Measurements from ENCODE around the gene S1PR3. TPM values are rescaled to one million over a fixed set of nuclear protein-coding genes. Genes with fewer than 3 reads are reported as not detected.

S1PR3 gene
- total RNA-seq, 2 donors from 2014 or later = 8.2 to 16.3 TPM

DNA sequence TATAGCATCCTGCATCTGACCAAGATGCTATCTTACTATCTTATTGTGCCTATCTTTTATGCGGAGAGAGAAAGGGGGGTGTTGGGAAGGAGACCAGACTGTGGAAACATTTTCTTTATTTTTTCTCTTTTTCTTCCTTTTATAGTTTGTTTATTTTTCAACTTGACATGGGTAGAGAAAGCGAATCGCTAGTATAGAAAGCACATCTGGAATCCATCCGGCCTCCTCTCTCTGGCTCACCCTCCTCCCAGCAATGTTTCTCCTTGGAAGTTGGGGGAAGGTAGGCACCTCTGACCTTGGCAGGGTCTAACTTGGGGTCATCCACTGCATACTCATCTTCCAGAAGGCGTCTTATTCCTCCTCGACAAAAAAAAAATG is 3.9 kb downstream of the S1PR3 start:
- no peaks in the 10 kb centered on the region for H3K36me3 ChIP-seq
- intact Hi-C loops (cut with DNase I) = loop anchor here (10.0 kb wide), 1 partner anchor 180 kb away; no protein-coding TSS in a partner anchor
- H3K4me3 ChIP-seq = no peak overlapping the region
- WGBS = 65% methylated on average over 6 of the region's 6 CpGs
- H3K27me3 ChIP-seq (replicated peaks; ENCODE audit: insufficient read depth) = no peaks in the 10 kb centered on the region
- DNase-seq (ENCODE audit: low spot score) = no peak
- no peak for TF ChIP-seq POLR2A (IDR thresholded peaks at IDR 0.05)
- no peak for TF ChIP-seq POLR2AphosphoS5 (IDR thresholded peaks at IDR 0.05)
- TF ChIP-seq, protein P1, sequence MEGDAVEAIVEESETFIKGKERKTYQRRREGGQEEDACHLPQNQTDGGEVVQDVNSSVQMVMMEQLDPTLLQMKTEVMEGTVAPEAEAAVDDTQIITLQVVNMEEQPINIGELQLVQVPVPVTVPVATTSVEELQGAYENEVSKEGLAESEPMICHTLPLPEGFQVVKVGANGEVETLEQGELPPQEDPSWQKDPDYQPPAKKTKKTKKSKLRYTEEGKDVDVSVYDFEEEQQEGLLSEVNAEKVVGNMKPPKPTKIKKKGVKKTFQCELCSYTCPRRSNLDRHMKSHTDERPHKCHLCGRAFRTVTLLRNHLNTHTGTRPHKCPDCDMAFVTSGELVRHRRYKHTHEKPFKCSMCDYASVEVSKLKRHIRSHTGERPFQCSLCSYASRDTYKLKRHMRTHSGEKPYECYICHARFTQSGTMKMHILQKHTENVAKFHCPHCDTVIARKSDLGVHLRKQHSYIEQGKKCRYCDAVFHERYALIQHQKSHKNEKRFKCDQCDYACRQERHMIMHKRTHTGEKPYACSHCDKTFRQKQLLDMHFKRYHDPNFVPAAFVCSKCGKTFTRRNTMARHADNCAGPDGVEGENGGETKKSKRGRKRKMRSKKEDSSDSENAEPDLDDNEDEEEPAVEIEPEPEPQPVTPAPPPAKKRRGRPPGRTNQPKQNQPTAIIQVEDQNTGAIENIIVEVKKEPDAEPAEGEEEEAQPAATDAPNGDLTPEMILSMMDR (IDR thresholded peaks at IDR 0.05) = no peak
- no peak overlapping the region for H3K27ac ChIP-seq
- no peaks in the 10 kb centered on the region for H3K4me1 ChIP-seq (replicated peaks)
- no peaks in the 10 kb centered on the region for H3K9me3 ChIP-seq

DNA sequence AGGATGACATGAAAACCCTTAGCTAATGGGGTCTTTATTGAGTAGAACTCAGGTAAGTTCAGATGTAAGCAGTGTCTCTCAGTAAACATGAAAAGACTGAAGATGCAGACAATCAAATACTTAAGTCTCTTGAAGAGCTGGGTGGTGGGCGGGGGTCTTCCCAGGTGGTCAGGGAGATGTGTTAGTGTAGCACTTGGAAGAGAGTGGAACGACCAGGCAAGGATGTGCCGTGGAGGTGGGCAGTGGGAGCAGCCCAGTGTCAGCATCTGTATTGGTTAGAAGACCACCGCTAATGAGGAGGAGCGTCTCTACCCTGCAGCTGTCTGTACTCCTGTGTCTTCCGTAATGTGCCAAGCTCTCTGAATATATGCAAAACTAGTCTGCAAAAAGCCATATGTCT is 4.4 kb downstream of the S1PR3 start:
- H3K36me3 ChIP-seq = no peaks in the 10 kb centered on the region
- no peak overlapping the region for H3K27ac ChIP-seq
- WGBS = 87% methylated on average over 6 of the region's 6 CpGs
- H3K4me3 ChIP-seq = no peak overlapping the region
- no peaks in the 10 kb centered on the region for H3K9me3 ChIP-seq
- no peaks in the 10 kb centered on the region for H3K4me1 ChIP-seq (replicated peaks)
- intact Hi-C loops (cut with DNase I) = loop anchor here (10.0 kb wide), 1 partner anchor 181 kb away; no protein-coding TSS in a partner anchor
- no peak for DNase-seq (ENCODE audit: low spot score)
- TF ChIP-seq, protein P1 (IDR thresholded peaks at IDR 0.05) = no peak
- TF ChIP-seq POLR2A (IDR thresholded peaks at IDR 0.05) (no peak), POLR2AphosphoS5 (IDR thresholded peaks at IDR 0.05) (no peak)
- H3K27me3 ChIP-seq (replicated peaks; ENCODE audit: insufficient read depth) = no peaks in the 10 kb centered on the region

DNA sequence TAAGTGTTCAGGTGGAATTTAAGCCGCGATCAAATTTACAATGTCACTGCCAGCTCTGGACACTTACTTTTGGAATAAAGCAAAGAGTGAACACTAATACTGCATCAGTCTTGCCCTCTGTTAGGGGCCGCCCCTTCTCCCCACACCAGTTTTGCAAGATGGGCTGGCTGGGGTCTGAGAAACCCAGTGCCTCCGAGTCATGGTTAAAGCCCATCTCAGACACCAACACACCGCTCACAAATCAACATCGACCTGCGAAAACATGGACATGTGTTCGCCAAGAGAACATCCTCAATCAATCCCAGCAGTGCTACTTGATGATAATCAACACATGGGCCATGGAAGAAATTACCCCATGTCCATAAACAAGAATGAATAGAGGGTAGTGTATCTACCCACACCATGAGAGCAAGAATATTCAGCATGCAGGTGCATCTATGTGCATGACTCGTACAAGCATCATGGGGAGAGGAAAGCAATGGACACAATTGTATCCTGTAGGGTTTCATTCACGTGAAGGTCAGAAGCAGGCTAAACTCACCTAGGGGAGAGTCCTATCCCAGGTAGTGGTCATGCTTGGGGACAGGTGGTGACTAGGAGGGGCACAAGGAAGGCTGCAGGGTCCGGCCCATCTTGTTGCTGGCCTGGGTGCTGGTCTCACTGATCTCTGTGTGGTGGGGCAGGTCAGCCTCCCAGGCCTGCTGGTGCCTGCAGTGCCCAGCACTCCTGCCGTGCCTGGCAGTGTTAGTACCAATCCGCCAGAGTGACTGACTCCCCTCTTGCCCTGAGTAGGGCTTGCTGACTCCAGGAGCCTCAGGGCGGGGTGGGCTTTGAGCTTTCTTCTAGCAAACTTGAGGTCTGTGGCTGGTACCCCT is 5.0 kb downstream of the S1PR3 start:
- intact Hi-C loops (cut with DNase I) = loop anchor here (10.0 kb wide), 1 partner anchor 181 kb away; no protein-coding TSS in a partner anchor
- Histone ChIP-seq H3K36me3 (no peaks in the 10 kb centered on the region), H3K27me3 (replicated peaks; ENCODE audit: insufficient read depth) (no peaks in the 10 kb centered on the region), H3K4me3 (no peak overlapping the region), H3K4me1 (replicated peaks) (no peaks in the 10 kb centered on the region), H3K27ac (no peak overlapping the region), H3K9me3 (no peaks in the 10 kb centered on the region)
- TF ChIP-seq POLR2AphosphoS5 (IDR thresholded peaks at IDR 0.05) (no peak), POLR2A (IDR thresholded peaks at IDR 0.05) (no peak)
- TF ChIP-seq, protein P1 (IDR thresholded peaks at IDR 0.05) = no peak
- 86% methylated on average over 14 of the region's 14 CpGs for WGBS
- no peak for DNase-seq (ENCODE audit: low spot score)

DNA sequence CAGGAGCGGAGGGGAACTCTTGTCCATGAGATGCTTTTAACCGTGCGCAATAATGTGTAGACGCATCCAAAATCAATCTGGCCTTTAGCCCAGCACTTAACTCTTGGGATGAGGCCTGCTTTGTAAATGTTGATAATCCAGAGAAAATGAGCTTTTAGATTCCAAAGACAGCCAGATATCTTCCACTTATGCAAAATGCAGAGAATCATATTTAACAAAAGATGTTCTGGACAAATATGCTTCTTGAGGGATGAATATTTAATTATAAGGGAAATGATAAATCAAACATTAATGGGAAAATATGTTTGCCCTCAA is 5.6 kb downstream of the S1PR3 start:
- Histone ChIP-seq H3K4me1 (replicated peaks) (no peaks in the 10 kb centered on the region), H3K4me3 (no peak overlapping the region), H3K36me3 (no peaks in the 10 kb centered on the region), H3K27me3 (replicated peaks; ENCODE audit: insufficient read depth) (no peaks in the 10 kb centered on the region), H3K9me3 (no peaks in the 10 kb centered on the region), H3K27ac (no peak overlapping the region)
- TF ChIP-seq, protein P1 (IDR thresholded peaks at IDR 0.05) = no peak
- TF ChIP-seq POLR2A (IDR thresholded peaks at IDR 0.05) (no peak), POLR2AphosphoS5 (IDR thresholded peaks at IDR 0.05) (no peak)
- WGBS = 55% methylated on average over 4 of the region's 4 CpGs
- intact Hi-C loops (cut with DNase I) = loop anchor here (10.0 kb wide), 1 partner anchor 182 kb away; no protein-coding TSS in a partner anchor
- DNase-seq (ENCODE audit: low spot score) = no peak

DNA sequence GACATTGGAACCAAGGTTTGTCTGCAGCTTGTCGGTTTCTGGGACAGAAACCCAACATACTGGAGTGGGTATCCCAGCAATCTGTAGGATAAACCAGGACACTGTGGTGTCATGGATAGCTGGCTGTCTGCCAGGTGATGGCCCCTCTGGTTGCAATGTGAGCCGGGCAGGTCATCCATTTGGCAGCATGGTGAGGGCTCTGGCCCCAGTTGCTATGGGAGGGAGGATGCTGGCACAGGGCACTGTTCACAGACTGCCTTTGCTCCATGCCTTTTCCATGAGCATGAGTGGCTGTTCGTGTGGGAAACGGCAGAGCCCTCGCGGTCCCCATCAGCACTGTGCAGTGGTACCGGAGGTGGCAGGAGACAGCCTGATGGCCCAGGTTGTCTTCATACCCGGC is 6.4 kb downstream of the S1PR3 start:
- DNase-seq (ENCODE audit: low spot score) = no peak
- Histone ChIP-seq H3K27ac (no peak overlapping the region), H3K9me3 (no peaks in the 10 kb centered on the region), H3K4me1 (replicated peaks) (no peaks in the 10 kb centered on the region), H3K4me3 (no peak overlapping the region), H3K27me3 (replicated peaks; ENCODE audit: insufficient read depth) (no peaks in the 10 kb centered on the region), H3K36me3 (no peaks in the 10 kb centered on the region)
- intact Hi-C loops (cut with DNase I) = loop anchor here (10.0 kb wide), 1 partner anchor 183 kb away; no protein-coding TSS in a partner anchor
- TF ChIP-seq POLR2A (IDR thresholded peaks at IDR 0.05) = no peak
- TF ChIP-seq POLR2AphosphoS5 (IDR thresholded peaks at IDR 0.05) = no peak
- TF ChIP-seq, protein P1 (IDR thresholded peaks at IDR 0.05) = no peak
- WGBS = 87% methylated on average over 8 of the region's 8 CpGs

Data from prostate gland (tissue), 2 donors.